IPS-18c (cell line): ENCODE measurements around the gene GORASP2.
A peak's percentile ranks its signal among the peaks of the same experiment; 100 is the strongest.

Source experiments
- H3K4me3 ChIP-seq: 2 replicates; pipeline ENCODE4 v1.7.0; 2013; ENCODE audit warnings: low read depth, mild to moderate bottlenecking, low read length, moderate library complexity; ENCODE audit not compliant: insufficient read depth
- H3K9me3 ChIP-seq: one replicate; pipeline ENCODE4 v1.6.1; 2013; ENCODE audit warnings: mild to moderate bottlenecking, low read length, moderate library complexity; ENCODE audit not compliant: control insufficient read depth, insufficient read depth

GORASP2 gene

DNA sequence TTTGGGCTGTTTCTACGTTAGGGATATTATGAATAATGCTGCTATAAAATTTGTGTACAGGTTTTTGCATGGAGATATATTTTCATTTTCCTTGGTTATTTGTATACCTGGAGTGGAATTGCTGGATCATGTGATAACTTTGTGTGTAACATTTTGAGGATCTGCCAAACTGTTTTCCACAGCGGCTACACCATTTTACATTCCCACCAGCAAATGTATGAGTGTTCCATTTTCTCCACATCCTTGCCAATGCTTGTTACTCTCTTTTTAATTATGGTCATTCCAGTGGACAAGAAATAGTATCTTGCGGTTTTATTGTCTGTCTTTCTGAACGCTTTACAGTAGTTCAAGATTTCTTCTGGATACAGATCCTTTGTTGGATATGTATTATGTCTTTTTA, 13.6 kb downstream of the GORASP2 start:
- H3K9me3 ChIP-seq: no peaks in the 10 kb centered on the region

GRCh38 chr2:170943041-170943440, 14.0 kb downstream of the GORASP2 start:
- Histone ChIP-seq H3K4me3 (no peak overlapping the region), H3K9me3 (no peaks in the 10 kb centered on the region)

More for the DNA sequence above, 13.6 kb downstream of the GORASP2 start:
- no peak overlapping the region for H3K4me3 ChIP-seq

DNA sequence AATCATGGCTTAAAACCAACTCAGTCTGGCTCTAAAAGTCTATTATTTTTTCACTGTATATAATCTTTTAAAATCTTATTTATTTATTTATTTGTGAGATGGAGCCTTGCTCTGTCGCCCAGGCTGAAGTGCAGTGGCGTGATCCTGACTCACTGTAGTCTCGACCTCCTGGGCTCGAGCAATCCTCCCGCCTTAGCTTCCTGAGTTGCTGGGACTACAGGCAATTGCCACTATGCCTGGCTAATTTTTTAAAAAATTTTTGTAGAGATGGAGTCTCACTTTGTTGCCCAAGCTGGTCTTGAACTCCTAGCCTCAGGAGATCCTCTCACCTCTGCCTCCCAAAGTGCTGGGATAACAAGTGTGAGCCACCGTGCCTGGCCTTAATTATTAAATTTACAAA, 14.5 kb downstream of the GORASP2 start:
- no peak overlapping the region for H3K4me3 ChIP-seq

GRCh38 chr2:170944545-170944944, 15.5 kb downstream of the GORASP2 start:
- H3K4me3 ChIP-seq: no peak overlapping the region
- no peaks in the 10 kb centered on the region for H3K9me3 ChIP-seq

More for the DNA sequence above, 14.5 kb downstream of the GORASP2 start:
- no peaks in the 10 kb centered on the region for H3K9me3 ChIP-seq

- Histone ChIP-seq H3K9me3 (no peaks in the 10 kb centered on the region), H3K4me3 (no peak overlapping the region)
Measured at GRCh38 chr2:170949415-170949814, 20.4 kb downstream of the GORASP2 start.

DNA sequence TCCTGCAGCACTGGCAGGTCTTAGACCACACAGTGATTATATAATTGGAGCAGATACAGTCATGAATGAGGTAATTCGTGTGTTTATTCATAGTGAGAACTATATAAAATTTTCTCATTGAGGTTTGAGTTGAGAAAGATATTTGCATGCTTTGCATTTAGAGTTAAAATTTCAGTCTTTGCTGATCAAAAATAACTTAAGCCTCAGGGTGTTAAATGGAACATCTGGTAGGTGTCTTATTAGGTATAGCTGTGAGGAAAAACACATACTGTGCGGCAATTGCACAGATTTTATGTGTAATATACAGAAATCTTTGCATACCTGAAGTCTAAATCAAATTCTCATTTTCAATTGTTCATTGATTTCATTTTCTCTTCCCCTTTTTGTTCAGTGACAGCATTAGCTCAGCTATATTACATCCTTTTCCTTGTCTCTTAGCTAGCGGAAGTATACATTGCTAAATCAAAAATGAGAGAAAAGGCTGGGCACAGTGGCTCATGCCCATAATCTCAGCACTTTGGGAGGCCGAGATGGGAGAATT, 21.2 kb downstream of the GORASP2 start:
- H3K9me3 ChIP-seq: no peaks in the 10 kb centered on the region
- H3K4me3 ChIP-seq: no peak overlapping the region

GRCh38 chr2:170953941-170954340, 24.9 kb downstream of the GORASP2 start:
- Histone ChIP-seq H3K4me3 (no peak overlapping the region), H3K9me3 (no peaks in the 10 kb centered on the region)

- no peaks in the 10 kb centered on the region for H3K9me3 ChIP-seq
- no peak overlapping the region for H3K4me3 ChIP-seq
Measured at GRCh38 chr2:170963386-170963785, 34.3 kb downstream of the GORASP2 start.

DNA sequence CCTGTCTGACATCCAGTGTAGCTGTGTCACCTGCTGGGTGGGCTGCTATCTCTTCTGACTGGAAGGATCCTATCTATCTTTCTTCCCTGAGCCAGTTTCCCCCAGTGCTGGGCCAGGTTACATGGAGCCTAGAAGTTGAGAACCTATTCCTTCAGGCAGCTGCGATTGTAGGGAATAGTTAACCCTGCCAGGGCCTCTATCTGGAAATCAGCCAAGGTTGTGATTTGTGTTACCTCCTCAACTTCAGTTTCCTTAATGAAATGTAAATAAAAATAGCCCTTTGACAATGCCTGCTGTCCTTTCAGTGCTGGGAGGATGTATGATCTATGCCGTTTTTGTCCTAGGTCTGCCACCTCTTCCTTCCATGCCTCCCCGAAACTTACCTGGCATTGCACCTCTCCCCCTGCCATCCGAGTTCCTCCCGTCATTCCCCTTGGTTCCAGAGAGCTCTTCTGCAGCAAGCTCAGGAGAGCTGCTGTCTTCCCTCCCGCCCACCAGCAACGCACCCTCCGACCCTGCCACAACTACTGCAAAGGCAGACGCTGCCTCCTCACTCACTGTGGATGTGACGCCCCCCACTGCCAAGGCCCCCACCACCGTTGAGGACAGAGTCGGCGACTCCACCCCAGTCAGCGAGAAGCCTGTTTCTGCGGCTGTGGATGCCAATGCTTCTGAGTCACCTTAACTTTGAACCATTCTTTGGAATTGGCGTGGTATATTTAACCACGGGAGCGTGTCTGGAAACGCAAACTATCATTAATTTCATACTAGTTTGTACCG, 36.6 kb downstream of the GORASP2 start:
- Histone ChIP-seq H3K9me3 (no peaks in the 10 kb centered on the region), H3K4me3 (no peak overlapping the region)

DNA sequence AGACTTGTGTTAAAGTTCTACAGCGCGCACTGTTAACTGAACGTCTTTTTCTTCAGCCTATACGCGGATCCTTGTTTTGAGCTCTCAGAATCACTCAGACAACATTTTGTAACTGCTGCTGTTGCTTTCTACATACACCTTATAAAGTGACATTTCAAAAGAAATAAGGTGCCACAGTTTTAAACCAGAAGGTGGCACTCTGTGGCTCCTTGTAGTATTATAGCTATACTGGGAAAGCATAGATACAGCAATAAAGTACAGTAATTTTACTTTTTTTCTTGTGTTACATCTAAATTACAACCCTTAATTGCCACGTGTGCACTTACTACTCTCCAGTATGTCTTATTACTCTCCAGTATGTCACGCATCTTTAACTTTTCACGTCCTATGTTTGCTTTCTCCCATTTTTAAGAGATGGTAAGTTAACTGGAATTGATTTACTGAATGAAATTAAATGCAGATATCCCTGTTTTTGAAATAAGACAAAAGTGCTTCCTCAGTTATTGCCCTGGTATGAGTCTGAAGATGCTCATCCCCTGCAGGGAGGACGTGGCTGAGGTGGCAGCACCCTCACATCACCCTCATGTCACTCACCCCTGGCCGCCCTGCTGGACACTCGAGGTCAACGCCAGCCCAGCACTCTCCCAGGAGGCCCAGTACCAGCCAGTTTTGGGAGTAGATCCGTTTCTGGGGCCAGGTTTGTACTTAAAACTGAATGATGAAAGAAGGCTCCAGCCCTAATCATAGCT, 37.8 kb downstream of the GORASP2 start:
- Histone ChIP-seq H3K4me3 (no peak overlapping the region), H3K9me3 (no peaks in the 10 kb centered on the region)

- no peak overlapping the region for H3K4me3 ChIP-seq
- no peaks in the 10 kb centered on the region for H3K9me3 ChIP-seq
Measured at GRCh38 chr2:170967553-170967952, 38.5 kb downstream of the GORASP2 start.

- no peak overlapping the region for H3K4me3 ChIP-seq
- H3K9me3 ChIP-seq: no peaks in the 10 kb centered on the region
Measured at GRCh38 chr2:170968205-170969003, 39.4 kb downstream of the GORASP2 start.

- Histone ChIP-seq H3K9me3 (no peaks in the 10 kb centered on the region), H3K4me3 (no peak overlapping the region)
Measured at GRCh38 chr2:170969030-170969429, 40.0 kb downstream of the GORASP2 start.

DNA sequence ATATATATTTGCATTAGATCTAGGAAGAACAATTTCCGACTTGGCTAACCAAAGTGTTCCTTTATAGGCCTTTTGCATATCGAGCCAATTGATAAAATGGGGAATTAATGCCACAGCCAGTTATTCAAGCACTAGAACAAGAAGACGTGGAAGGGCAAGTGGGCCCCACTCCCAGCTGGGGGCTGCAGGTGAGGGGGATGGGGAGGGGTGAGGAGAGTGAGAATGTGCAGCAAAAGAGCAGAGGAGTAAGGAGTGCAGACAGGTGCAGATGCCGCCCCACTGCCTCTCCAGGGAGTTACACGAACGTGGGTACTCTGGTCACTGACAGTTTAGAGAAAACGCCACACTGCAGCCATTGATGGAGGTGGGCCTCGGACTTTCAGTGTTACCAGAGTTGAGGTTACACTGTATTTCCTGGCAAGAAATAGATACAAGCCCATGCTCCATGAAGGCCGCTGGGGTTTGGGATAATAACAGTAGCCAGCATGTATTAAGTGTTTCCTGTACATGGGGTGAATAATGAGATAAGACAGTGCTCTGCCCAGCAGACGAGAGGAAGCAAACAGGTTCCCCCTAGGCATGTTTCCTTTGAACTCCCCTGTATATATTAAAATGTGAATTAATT, 40.9 kb downstream of the GORASP2 start:
- Histone ChIP-seq H3K9me3 (no peaks in the 10 kb centered on the region), H3K4me3 (no peak overlapping the region)

DNA sequence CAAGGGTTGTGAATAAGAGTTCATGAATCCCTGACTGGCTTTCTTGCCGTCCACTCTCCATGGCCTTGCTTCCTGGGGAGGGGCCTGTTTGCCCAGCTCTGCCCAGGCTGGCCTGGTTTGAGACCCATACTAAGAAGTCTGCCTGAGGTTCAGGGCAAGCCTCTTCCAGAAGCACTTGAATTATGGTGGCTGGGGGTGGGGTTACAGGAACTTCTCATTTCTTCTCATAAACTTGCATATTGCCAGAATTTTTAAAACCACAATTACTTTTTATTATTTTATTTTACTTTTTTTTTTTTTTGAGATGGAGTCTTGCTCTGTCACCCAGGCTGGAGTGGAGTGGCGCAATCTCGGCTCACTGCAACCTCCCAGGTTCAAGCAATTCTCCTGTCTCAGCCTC, 42.0 kb downstream of the GORASP2 start:
- H3K9me3 ChIP-seq: no peaks in the 10 kb centered on the region
- H3K4me3 ChIP-seq: no peak overlapping the region

GRCh38 chr2:170972296-170973224, 43.5 kb downstream of the GORASP2 start:
- no peaks in the 10 kb centered on the region for H3K9me3 ChIP-seq

More at GRCh38 chr2:170972296-170973224, 43.5 kb downstream of the GORASP2 start:
- H3K4me3 ChIP-seq: peak overlapping the region; percentile 9; the same call in 1 of the 2 replicates
